ENCODE results near the gene CDH7. TPM values are rescaled to one million over a fixed set of nuclear protein-coding genes. Genes with fewer than 3 reads are reported as not detected.

CDH7 gene, protein sequence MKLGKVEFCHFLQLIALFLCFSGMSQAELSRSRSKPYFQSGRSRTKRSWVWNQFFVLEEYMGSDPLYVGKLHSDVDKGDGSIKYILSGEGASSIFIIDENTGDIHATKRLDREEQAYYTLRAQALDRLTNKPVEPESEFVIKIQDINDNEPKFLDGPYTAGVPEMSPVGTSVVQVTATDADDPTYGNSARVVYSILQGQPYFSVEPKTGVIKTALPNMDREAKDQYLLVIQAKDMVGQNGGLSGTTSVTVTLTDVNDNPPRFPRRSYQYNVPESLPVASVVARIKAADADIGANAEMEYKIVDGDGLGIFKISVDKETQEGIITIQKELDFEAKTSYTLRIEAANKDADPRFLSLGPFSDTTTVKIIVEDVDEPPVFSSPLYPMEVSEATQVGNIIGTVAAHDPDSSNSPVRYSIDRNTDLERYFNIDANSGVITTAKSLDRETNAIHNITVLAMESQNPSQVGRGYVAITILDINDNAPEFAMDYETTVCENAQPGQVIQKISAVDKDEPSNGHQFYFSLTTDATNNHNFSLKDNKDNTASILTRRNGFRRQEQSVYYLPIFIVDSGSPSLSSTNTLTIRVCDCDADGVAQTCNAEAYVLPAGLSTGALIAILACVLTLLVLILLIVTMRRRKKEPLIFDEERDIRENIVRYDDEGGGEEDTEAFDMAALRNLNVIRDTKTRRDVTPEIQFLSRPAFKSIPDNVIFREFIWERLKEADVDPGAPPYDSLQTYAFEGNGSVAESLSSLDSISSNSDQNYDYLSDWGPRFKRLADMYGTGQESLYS
- 0.02 to 0.06 TPM in 2 of 5 replicates, not detected in the others for total RNA-seq (2022; extraction: Qiagen RNA extraction)

DNA sequence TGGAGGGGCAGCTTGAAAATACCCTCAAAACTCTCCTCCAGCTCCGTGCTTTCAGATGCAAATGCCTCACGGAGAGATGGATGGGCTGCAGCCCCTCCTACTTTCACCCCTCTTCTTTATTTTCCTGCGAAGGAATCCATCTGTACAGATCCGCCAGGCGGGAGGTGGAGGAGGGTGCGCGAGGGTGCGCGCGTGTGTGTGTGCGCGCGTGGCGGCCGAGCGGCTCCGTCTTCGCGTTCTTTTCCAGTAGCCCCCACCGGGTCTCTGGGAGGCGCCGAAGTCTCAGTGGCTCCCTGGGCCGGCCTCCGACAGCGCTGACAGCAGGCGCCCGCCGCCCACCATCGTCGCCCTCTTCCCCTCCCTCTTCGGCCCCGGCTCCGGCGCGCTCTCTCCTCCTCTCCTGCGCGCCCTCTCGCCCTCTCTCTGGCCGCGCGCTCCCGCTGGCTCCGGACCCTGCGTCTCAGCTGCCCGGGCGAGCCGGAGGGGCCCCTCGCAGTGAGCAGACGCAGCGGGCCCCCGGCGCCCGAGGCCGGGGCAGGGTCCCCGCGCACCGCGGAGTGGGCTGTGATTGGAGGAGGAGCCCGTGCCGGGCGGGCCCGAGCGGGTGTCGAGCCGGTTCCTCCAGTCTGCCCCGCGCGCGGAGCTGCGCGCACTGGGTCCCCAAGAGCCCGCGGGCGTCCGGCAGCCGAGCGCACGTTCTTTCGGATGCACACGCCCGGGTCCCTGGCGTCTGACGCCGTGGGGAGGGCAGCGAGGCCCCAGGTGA lies at the start of gene CDH7:
TSS of gene CDH7 (plus strand) at position 624 of the 766 bp plus-strand sequence. CDS start 11,831 bp downstream, outside the sequence.

